Astrocyte of the cerebellum (primary cell): ENCODE results near the gene NUAK1.

Experiments
- DNase-seq: peaks from one replicate; pipeline ENCODE4 v3.0.0-alpha.2; 2011; ENCODE audit warnings: low read depth
- H3K4me3 ChIP-seq: 2 replicates; pipeline ENCODE4 v1.5.1; 2011; ENCODE audit warnings: mild to moderate bottlenecking, low read depth, low read length, moderate library complexity
- in situ Hi-C: cut with HindIII; loops from 2 replicates; pipeline ENCODE4 v1.10.0; 2017; ENCODE audit warnings: low sequenced_read_pairs
- TF ChIP-seq, protein P1 (sequence below): IDR thresholded peaks from 2 replicates; pipeline ENCODE4 v1.5.1; 2012; ENCODE audit warnings: low read length, low read depth, moderate library complexity, mild to moderate bottlenecking; ENCODE audit errors: missing control alignments

The NUAK1 gene

GRCh38 chr12:106049105-106049504 is 89.6 kb downstream of the NUAK1 start:
- TF ChIP-seq, protein P1, sequence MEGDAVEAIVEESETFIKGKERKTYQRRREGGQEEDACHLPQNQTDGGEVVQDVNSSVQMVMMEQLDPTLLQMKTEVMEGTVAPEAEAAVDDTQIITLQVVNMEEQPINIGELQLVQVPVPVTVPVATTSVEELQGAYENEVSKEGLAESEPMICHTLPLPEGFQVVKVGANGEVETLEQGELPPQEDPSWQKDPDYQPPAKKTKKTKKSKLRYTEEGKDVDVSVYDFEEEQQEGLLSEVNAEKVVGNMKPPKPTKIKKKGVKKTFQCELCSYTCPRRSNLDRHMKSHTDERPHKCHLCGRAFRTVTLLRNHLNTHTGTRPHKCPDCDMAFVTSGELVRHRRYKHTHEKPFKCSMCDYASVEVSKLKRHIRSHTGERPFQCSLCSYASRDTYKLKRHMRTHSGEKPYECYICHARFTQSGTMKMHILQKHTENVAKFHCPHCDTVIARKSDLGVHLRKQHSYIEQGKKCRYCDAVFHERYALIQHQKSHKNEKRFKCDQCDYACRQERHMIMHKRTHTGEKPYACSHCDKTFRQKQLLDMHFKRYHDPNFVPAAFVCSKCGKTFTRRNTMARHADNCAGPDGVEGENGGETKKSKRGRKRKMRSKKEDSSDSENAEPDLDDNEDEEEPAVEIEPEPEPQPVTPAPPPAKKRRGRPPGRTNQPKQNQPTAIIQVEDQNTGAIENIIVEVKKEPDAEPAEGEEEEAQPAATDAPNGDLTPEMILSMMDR, result no peak
- in situ Hi-C loops, result no loop called here
- no peak overlapping the region for H3K4me3 ChIP-seq
- no peak for DNase-seq

DNA sequence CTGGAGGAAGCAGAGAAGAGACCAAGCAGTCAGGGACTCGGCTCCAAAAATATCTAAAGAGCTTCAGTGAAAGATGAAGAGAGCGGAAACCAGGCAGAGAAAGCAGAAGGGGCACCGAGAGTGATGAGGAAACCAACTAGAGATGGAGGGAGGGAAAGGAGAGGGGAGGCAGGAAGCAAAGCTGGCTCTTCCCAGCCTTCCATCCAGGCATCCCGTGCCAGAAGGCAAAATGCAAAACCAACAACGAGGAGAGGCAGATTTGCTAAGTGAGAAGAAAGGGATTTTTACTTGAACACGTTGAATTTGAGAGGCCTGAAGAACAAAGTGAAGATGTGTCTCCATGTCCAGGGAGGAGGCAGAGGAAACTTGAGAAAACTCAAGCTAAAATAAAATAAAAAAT is 90.1 kb downstream of the NUAK1 start:
- in situ Hi-C loops, result no loop called here
- TF ChIP-seq, protein P1, result no peak
- no peak overlapping the region for H3K4me3 ChIP-seq
- DNase-seq, result no peak

GRCh38 chr12:106048016-106048415 is 90.7 kb downstream of the NUAK1 start:
- H3K4me3 ChIP-seq, result no peak overlapping the region
- no peak for DNase-seq
- in situ Hi-C loops, result no loop called here
- TF ChIP-seq, protein P1, result no peak

DNA sequence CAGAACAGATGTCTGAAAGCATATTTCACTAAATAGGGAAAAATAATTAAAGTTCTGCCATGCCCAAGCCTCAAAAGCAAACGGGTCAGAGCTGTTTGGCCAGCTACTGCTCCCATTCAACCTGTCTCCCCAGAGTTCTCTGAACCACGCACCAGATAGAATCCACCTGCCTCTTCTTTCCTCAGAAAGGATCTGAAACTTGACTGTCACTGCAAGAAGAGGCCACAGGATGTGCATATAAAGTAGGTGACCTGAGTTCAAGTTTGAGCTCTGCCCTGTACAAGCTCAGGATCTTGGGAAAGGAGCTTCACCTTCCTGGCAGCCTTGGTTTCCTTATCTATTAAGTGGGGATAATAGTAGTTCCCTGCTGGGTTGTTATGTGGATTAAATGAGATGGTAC is 91.8 kb downstream of the NUAK1 start:
- TF ChIP-seq, protein P1, result no peak
- in situ Hi-C loops, result no loop called here
- no peak overlapping the region for H3K4me3 ChIP-seq
- DNase-seq, result no peak

DNA sequence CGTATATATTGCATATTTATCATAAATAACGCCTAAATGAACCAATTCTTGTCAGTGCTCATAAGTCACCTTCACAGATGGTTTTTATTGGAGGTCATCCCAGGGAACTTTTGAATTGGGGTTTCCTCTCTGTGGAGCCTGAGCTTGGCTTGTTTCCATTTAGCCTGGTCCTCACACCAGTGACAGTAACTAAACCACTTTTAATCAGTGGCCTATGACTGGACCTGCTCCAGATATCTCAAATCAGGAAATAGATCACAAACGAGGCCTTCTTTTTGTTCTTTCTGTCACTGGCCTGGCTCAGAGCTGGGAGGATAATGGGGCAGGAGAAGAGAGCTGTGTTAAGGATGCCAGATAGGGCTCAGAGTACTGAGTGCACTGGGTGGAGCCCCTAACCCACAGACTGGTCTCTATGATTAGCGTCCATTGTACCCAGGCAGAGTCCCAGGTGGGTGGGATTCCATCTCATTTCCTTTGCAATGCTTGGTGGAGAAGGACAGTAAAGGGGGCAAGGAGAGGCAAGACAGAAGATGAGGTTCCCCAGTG is 92.4 kb downstream of the NUAK1 start:
- H3K4me3 ChIP-seq, result no peak overlapping the region
- no peak for DNase-seq
- in situ Hi-C loops, result no loop called here
- TF ChIP-seq, protein P1, result no peak

GRCh38 chr12:106045251-106045674 is 93.5 kb downstream of the NUAK1 start:
- in situ Hi-C loops, result no loop called here
- TF ChIP-seq, protein P1, result no peak
- DNase-seq, result no peak
- H3K4me3 ChIP-seq, result no peak overlapping the region

DNA sequence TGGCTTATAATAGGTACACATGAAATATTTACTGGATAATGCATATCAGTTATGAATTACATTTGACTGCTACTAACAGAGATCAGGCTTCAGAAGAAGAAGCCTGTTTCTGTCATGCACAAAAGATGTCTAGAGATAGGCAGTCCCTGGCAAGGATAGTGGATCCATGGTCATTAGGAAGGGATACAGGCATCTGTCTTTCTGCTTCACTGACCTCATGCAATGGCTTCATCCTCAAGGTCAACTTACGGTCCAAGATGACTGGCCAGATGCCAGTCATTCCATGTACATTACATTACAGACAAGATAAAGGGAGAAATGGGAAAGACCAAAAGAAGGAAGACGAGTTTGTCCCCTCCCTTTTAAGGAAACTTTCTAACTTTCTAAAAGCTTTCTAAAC is 94.0 kb downstream of the NUAK1 start:
- in situ Hi-C loops, result no loop called here
- no peak for DNase-seq
- TF ChIP-seq, protein P1, result no peak
- no peak overlapping the region for H3K4me3 ChIP-seq
